ENCODE measurements around the gene IP6K3. TPM values are rescaled to one million over a fixed set of nuclear protein-coding genes. Genes with fewer than 3 reads are reported as not detected.
A peak's percentile ranks its signal among the peaks of the same experiment; 100 is the strongest.

The IP6K3 gene
- total and polyA plus RNA-seq, 4 donors = 0.22 to 1.0 (median 0.43) TPM

DNA sequence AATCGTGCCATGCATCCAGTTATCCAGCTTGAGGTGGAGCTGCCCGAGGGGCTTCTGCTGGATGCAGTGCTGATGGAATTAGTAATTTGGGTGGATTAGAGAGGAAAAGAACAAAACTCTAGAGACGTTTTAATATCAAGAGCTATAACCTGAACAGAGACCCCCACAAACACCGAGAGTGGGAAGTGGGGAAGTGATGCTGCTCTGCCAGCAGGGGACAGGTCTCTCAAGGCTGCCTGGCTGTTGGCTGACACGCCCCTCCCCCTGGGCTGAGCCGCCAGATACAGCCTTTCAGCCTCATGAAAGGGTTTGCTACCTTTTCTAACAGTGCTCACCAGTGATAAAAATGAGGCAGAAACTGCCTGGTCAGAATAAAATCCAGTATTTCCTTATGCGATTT, 32.6 kb upstream of the IP6K3 start:
- Histone ChIP-seq H3K27ac (ENCODE audit: low read depth, low read length) (no peak overlapping the region), H3K27me3 (ENCODE audit: control insufficient read depth, insufficient read depth, low read length) (no peaks in the 10 kb centered on the region), H3K9me3 (ENCODE audit: control insufficient read depth, insufficient read depth, low read length) (no peaks in the 10 kb centered on the region), H3K36me3 (ENCODE audit: control insufficient read depth, insufficient read depth, low read length) (peaks cover 94% of the 10 kb centered on the region), H3K4me1 (ENCODE audit: control insufficient read depth, insufficient read depth, low read length) (peaks cover 43% of the 10 kb centered on the region), H3K4me3 (ENCODE audit: low read depth, low read length) (no peak overlapping the region)
- 58% methylated on average over 3 of the region's 7 CpGs for WGBS (ENCODE audit: insufficient coverage)
- peak in 1 of 6 donors; percentile 51 for DNase-seq (ENCODE audit: low read depth in 4 of 6, low spot score in 6 of 6)

DNA sequence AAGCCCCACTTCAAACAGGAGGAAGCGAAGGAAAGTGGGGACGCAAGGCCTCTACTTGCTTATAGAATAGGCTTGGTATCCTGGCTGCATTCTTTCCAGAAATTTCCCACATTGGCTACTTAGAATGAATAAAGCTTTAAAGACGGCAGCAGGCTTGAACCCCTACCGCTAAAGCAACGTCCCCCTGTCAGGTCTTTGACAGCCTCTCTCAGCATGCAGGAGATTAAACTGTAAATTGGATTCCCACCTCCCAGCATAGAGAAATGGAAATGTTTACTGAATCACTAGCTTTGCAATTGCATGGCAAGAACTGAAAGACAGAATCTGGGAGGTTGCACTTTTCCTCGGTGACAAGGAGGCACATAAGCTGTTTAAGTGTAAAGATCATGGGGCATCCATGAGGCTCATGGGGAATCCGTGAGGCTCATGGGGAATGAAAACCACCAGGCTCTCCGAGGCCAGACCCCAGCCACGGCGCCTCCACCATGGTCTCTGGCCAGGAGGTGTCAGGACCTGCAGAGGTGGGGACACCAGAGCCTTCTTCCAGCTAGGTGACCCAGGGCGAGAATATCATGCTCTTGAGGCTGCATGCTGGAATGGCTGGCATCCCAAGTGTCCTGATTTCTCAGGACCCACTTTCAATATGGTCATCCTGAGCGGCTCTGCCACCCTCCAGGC, 31.9 kb upstream of the IP6K3 start:
- Histone ChIP-seq H3K36me3 (ENCODE audit: control insufficient read depth, insufficient read depth, low read length) (peaks cover 93% of the 10 kb centered on the region), H3K9me3 (ENCODE audit: control insufficient read depth, insufficient read depth, low read length) (no peaks in the 10 kb centered on the region), H3K27ac (ENCODE audit: low read depth, low read length) (no peak overlapping the region), H3K27me3 (ENCODE audit: control insufficient read depth, insufficient read depth, low read length) (no peaks in the 10 kb centered on the region), H3K4me3 (ENCODE audit: low read depth, low read length) (no peak overlapping the region), H3K4me1 (ENCODE audit: control insufficient read depth, insufficient read depth, low read length) (peaks cover 47% of the 10 kb centered on the region)
- WGBS (ENCODE audit: insufficient coverage) = 80% methylated on average over 9 of the region's 12 CpGs
- peak in 1 of 6 donors; percentile 88 for DNase-seq (ENCODE audit: low read depth in 4 of 6, low spot score in 6 of 6)

DNA sequence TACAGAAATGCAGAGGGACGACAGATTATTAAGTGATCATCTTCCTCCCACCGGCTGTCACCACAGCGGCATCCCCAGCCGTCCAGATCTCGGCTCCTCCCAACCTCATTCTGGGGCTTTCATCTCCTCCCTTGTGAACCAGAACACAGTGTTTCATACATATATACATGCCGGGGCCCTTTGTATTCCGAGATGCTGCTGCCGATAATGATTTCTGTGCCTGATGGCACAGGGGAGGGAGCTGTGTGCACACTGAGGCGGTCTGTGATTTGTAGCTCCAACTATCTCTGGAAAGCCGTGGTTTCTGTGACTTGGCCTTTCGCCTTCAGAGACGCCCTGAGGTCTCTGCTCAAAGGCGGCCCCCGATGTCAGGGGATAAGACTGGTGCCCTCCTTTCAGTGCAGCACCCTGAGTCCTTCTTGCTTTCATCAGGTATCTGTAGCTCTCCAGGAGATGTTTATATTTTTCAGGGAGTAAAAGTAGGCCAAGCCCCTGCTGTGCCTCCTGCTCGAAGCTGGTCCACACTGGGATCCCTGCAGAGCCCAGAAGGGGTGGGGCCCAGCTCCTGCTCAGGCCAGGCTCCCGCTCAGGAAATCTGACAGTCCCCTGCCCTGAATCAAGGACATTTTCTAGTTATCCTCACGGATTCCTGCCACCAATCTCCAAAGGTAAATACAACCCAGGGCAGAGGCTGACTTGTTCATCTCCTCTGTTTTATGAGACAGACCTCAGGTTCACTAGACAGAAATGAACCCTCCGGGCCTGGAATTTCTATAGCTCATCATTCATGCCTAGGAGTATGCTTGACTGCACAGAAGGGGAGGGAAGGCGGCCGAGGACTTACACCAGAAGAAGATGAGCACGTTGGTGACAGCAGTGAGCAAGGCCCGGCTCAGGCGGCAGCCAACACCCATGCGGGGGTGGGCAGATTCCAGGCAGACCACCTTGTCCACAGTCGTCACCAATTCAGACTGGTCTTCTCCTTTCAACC, 31.0 kb upstream of the IP6K3 start:
- H3K9me3 ChIP-seq (ENCODE audit: control insufficient read depth, insufficient read depth, low read length) = no peaks in the 10 kb centered on the region
- no peak overlapping the region for H3K27ac ChIP-seq (ENCODE audit: low read depth, low read length)
- DNase-seq (ENCODE audit: low read depth in 4 of 6, low spot score in 6 of 6) = peak in 1 of 6 donors; percentile 58
- no peaks in the 10 kb centered on the region for H3K27me3 ChIP-seq (ENCODE audit: control insufficient read depth, insufficient read depth, low read length)
- H3K4me3 ChIP-seq (ENCODE audit: low read depth, low read length) = no peak overlapping the region
- peaks cover 56% of the 10 kb centered on the region for H3K4me1 ChIP-seq (ENCODE audit: control insufficient read depth, insufficient read depth, low read length)
- 82% methylated on average over 25 of the region's 25 CpGs for WGBS (ENCODE audit: insufficient coverage)
- peaks cover 93% of the 10 kb centered on the region for H3K36me3 ChIP-seq (ENCODE audit: control insufficient read depth, insufficient read depth, low read length)

DNA sequence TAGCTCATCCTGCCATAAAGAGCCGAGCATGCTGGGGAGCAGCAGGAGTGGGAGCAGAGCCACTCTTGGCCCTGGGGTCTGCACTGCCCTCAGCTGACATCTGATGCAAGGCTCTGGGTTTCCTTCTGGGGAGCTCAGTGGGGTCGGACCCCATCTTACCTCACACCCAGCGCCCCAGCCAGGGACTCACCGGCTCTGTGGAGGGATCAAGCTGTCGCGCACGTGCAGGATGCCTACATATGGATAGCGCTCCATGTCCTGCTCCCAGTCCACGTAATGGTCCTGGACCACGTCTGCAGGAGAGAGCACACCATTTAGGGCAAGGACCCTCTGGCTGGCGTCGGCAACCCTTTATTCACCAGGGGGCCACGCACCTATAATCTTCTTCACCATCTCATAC, 30.1 kb upstream of the IP6K3 start:
- H3K36me3 ChIP-seq (ENCODE audit: control insufficient read depth, insufficient read depth, low read length) = peaks cover 93% of the 10 kb centered on the region
- 85% methylated on average over 10 of the region's 13 CpGs for WGBS (ENCODE audit: insufficient coverage)
- no peak for DNase-seq (ENCODE audit: low read depth in 4 of 6, low spot score in 6 of 6)
- no peaks in the 10 kb centered on the region for H3K27me3 ChIP-seq (ENCODE audit: control insufficient read depth, insufficient read depth, low read length)
- no peak overlapping the region for H3K4me3 ChIP-seq (ENCODE audit: low read depth, low read length)
- H3K4me1 ChIP-seq (ENCODE audit: control insufficient read depth, insufficient read depth, low read length) = peaks cover 58% of the 10 kb centered on the region
- no peaks in the 10 kb centered on the region for H3K9me3 ChIP-seq (ENCODE audit: control insufficient read depth, insufficient read depth, low read length)
- H3K27ac ChIP-seq (ENCODE audit: low read depth, low read length) = no peak overlapping the region

DNA sequence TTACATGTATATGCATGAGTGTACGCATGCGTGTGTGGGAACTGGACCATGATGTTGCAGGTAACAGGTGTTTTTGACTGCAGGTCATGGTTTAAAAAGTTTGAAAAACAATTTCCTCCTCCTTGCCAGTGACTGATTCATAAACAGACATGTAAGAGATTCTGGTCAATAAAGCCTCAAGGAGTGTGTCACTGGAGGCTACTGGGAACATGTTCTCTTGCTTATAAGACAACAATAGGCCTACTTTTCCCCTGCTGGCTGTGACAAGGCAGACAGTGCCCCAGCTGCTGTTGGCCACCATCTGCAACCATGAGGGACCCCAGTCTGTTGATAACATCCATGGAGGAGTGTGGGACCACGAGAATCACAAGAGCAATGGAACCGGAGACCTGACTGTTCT, 29.5 kb upstream of the IP6K3 start:
- H3K4me3 ChIP-seq (ENCODE audit: low read depth, low read length) = no peak overlapping the region
- no peak overlapping the region for H3K27ac ChIP-seq (ENCODE audit: low read depth, low read length)
- H3K36me3 ChIP-seq (ENCODE audit: control insufficient read depth, insufficient read depth, low read length) = peaks cover 91% of the 10 kb centered on the region
- H3K4me1 ChIP-seq (ENCODE audit: control insufficient read depth, insufficient read depth, low read length) = peaks cover 58% of the 10 kb centered on the region
- H3K27me3 ChIP-seq (ENCODE audit: control insufficient read depth, insufficient read depth, low read length) = no peaks in the 10 kb centered on the region
- WGBS (ENCODE audit: insufficient coverage) = 80% methylated on average over 1 of the region's 4 CpGs
- no peak for DNase-seq (ENCODE audit: low read depth in 4 of 6, low spot score in 6 of 6)
- H3K9me3 ChIP-seq (ENCODE audit: control insufficient read depth, insufficient read depth, low read length) = no peaks in the 10 kb centered on the region

DNA sequence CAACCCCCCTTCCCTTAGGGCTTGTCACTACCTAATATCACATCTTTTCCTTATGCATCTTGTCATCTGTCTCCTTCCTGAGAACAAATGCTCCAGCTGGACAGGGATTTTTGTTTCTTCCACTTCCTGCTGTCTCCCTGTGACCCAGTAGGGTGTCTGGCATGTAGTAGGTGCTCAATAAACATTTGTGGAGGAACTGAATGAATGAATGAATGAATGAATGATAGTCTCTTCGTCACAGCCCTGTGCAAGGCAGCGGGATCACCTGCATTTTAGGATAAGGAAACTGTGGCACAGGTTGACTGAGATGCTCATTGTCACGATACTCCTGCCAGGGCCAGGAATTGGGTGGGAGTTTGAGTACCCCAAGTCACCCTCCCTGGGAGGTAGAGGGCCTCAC, 28.1 kb upstream of the IP6K3 start:
- Histone ChIP-seq H3K36me3 (ENCODE audit: control insufficient read depth, insufficient read depth, low read length) (peaks cover 83% of the 10 kb centered on the region), H3K4me1 (ENCODE audit: control insufficient read depth, insufficient read depth, low read length) (peaks cover 60% of the 10 kb centered on the region), H3K9me3 (ENCODE audit: control insufficient read depth, insufficient read depth, low read length) (no peaks in the 10 kb centered on the region), H3K27ac (ENCODE audit: low read depth, low read length) (no peak overlapping the region), H3K4me3 (ENCODE audit: low read depth, low read length) (no peak overlapping the region), H3K27me3 (ENCODE audit: control insufficient read depth, insufficient read depth, low read length) (no peaks in the 10 kb centered on the region)
- WGBS (ENCODE audit: insufficient coverage) = 97% methylated on average over 3 of the region's 3 CpGs
- DNase-seq (ENCODE audit: low read depth in 4 of 6, low spot score in 6 of 6) = no peak

DNA sequence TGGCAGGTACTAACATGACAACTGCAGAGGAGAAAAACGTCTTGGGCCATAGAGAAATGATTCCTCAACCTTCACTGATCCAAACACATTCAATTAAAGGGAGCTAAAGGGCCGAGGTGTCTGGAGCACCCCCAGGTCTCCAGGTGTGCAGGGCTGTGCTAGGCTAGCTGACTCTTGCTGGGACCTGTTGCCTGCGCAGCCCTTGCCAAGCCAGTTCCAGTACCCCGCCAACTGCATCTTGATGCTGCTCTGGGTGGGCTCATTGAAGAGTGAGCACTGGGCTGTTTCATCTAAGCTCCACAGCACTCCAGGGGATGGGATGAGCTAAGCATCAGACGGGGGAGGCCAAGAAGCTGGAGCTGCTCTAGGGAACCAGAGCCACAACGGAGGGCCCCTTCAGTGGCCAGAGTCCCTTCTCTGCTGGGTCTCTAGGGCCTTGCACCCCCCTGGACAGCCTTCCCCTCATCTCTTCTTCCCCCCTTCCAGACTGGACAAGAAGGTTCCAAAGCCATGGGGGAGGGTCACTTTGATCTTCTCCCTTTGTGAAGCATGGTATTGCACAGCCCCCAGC, 26.3 kb upstream of the IP6K3 start:
- H3K4me1 ChIP-seq (ENCODE audit: control insufficient read depth, insufficient read depth, low read length) = peaks cover 65% of the 10 kb centered on the region
- 77% methylated on average over 5 of the region's 6 CpGs for WGBS (ENCODE audit: insufficient coverage)

DNA sequence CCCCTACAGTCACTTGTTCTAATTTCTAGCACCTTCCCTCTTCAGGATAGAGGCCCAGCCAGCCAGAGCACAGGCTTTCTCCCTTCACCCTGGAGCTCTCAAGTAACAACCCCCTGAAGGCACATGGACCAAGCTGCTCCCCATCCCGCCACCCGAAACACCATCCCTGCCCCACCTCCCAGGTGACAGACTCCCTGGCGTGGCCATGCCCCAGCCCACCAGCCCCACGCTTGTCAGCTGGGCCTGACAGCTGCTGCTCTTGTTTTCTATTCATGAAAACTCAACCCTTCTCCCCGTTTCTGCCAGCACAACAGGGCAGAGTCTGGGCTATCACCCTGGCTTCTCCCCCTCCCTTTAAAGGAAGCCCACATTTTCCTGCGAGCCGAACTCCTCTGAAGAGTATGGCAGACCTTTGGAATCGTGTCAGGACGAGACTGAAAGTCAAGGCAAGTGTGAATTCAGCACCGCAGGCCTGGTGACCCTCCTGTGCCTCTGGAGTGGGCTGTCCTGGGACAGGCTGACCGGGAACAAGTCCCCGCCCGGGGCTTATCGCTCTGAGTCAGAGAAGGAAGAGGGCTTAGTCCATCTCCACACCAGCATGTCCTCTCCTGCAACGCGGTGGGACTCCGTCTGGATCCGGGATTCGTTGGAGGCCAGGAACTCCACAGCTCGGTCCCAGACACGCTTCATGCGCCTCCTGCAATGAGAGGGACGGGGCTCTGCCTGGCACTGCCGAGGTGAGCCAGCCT, 25.6 kb upstream of the IP6K3 start:
- Histone ChIP-seq H3K9me3 (ENCODE audit: control insufficient read depth, insufficient read depth, low read length) (no peaks in the 10 kb centered on the region), H3K4me1 (ENCODE audit: control insufficient read depth, insufficient read depth, low read length) (peaks cover 60% of the 10 kb centered on the region), H3K27me3 (ENCODE audit: control insufficient read depth, insufficient read depth, low read length) (no peaks in the 10 kb centered on the region), H3K36me3 (ENCODE audit: control insufficient read depth, insufficient read depth, low read length) (peaks cover 58% of the 10 kb centered on the region), H3K27ac (ENCODE audit: low read depth, low read length) (peak overlapping the region; percentile 78), H3K4me3 (ENCODE audit: low read depth, low read length) (no peak overlapping the region)
- DNase-seq (ENCODE audit: low read depth in 4 of 6, low spot score in 6 of 6) = no peak
- 78% methylated on average over 22 of the region's 24 CpGs for WGBS (ENCODE audit: insufficient coverage)

More for the DNA sequence above, 26.3 kb upstream of the IP6K3 start:
- H3K9me3 ChIP-seq (ENCODE audit: control insufficient read depth, insufficient read depth, low read length) = no peaks in the 10 kb centered on the region
- DNase-seq (ENCODE audit: low read depth in 4 of 6, low spot score in 6 of 6) = no peak
- peaks cover 66% of the 10 kb centered on the region for H3K36me3 ChIP-seq (ENCODE audit: control insufficient read depth, insufficient read depth, low read length)
- H3K4me3 ChIP-seq (ENCODE audit: low read depth, low read length) = no peak overlapping the region
- H3K27me3 ChIP-seq (ENCODE audit: control insufficient read depth, insufficient read depth, low read length) = no peaks in the 10 kb centered on the region
- no peak overlapping the region for H3K27ac ChIP-seq (ENCODE audit: low read depth, low read length)
